Measurements from ENCODE around the gene PRR19.
A peak's percentile ranks its signal among the peaks of the same experiment; 100 is the strongest.

PRR19 gene

GRCh38 chr19:42315024-42315423, 13.1 kb downstream of the PRR19 start:
- no peaks in the 10 kb centered on the region for H4K20me1 ChIP-seq (ENCODE audit: insufficient read depth, low read length)
- no peaks in the 10 kb centered on the region for H3K9me2 ChIP-seq (ENCODE audit: low read depth, low read length)
- H3K4me2 ChIP-seq (ENCODE audit: low read length): no peak overlapping the region; the same call in 1 of the 2 replicates

GRCh38 chr19:42316223-42317211, 14.6 kb downstream of the PRR19 start:
- Histone ChIP-seq H3K4me1 (ENCODE audit: insufficient read depth, low read length, severe bottlenecking) (peaks cover 31% of the 10 kb centered on the region), H3K27ac (ENCODE audit: low read depth, low read length, poor library complexity, severe bottlenecking) (peak overlapping the region; percentile 88), H3K4me3 (ENCODE audit: low read depth, low read length, poor library complexity, severe bottlenecking) (peak overlapping the region; percentile 51), H2AFZ (ENCODE audit: low read length) (peak overlapping the region; percentile 48; the same call in 1 of the 2 replicates), H3K36me3 (ENCODE audit: insufficient read depth, low read length) (no peaks in the 10 kb centered on the region), H3K9ac (ENCODE audit: low read length) (peak overlapping the region; percentile 68), H3K27me3 (ENCODE audit: insufficient read depth, low read length) (no peaks in the 10 kb centered on the region), H4K20me1 (ENCODE audit: insufficient read depth, low read length) (no peaks in the 10 kb centered on the region), H3K9me3 (ENCODE audit: low read length) (no peaks in the 10 kb centered on the region), H3K9me2 (ENCODE audit: low read depth, low read length) (no peaks in the 10 kb centered on the region), H3K4me2 (ENCODE audit: low read length) (peak overlapping the region; percentile 79), H3K79me2 (ENCODE audit: insufficient read depth, low read length) (no peaks in the 10 kb centered on the region), H3F3A (ENCODE audit: insufficient read depth, low read length) (no peaks in the 10 kb centered on the region)
- TF ChIP-seq CTCF (IDR thresholded peaks at IDR 0.05; ENCODE audit: low read length): no peak
- TF ChIP-seq EZH2 (IDR thresholded peaks at IDR 0.05; ENCODE audit: borderline replicate concordance, low read length): no peak

More at GRCh38 chr19:42315024-42315423, 13.1 kb downstream of the PRR19 start:
- no peaks in the 10 kb centered on the region for H3K79me2 ChIP-seq (ENCODE audit: insufficient read depth, low read length)
- H3K4me1 ChIP-seq (ENCODE audit: insufficient read depth, low read length, severe bottlenecking): peaks cover 31% of the 10 kb centered on the region
- no peak overlapping the region for H3K9ac ChIP-seq (ENCODE audit: low read length)
- no peaks in the 10 kb centered on the region for H3K36me3 ChIP-seq (ENCODE audit: insufficient read depth, low read length)
- H3K27me3 ChIP-seq (ENCODE audit: insufficient read depth, low read length): no peaks in the 10 kb centered on the region
- TF ChIP-seq CTCF (IDR thresholded peaks at IDR 0.05; ENCODE audit: low read length) (no peak), EZH2 (IDR thresholded peaks at IDR 0.05; ENCODE audit: borderline replicate concordance, low read length) (no peak)
- H3K9me3 ChIP-seq (ENCODE audit: low read length): no peaks in the 10 kb centered on the region
- H2AFZ ChIP-seq (ENCODE audit: low read length): no peak overlapping the region
- H3K4me3 ChIP-seq (ENCODE audit: low read depth, low read length, poor library complexity, severe bottlenecking): no peak overlapping the region
- H3K27ac ChIP-seq (ENCODE audit: low read depth, low read length, poor library complexity, severe bottlenecking): no peak overlapping the region
- no peaks in the 10 kb centered on the region for H3F3A ChIP-seq (ENCODE audit: insufficient read depth, low read length)

- Histone ChIP-seq H3K27ac (ENCODE audit: low read depth, low read length, poor library complexity, severe bottlenecking) (peak overlapping the region; percentile 88), H3K9me2 (ENCODE audit: low read depth, low read length) (no peaks in the 10 kb centered on the region), H2AFZ (ENCODE audit: low read length) (0 out of 2 replicates have a peak overlapping the region, but pooled peaks have one; percentile 48), H3K36me3 (ENCODE audit: insufficient read depth, low read length) (no peaks in the 10 kb centered on the region), H3K4me2 (ENCODE audit: low read length) (peak overlapping the region; percentile 79), H3K9me3 (ENCODE audit: low read length) (no peaks in the 10 kb centered on the region), H3F3A (ENCODE audit: insufficient read depth, low read length) (no peaks in the 10 kb centered on the region), H3K9ac (ENCODE audit: low read length) (peak overlapping the region; percentile 68), H3K4me3 (ENCODE audit: low read depth, low read length, poor library complexity, severe bottlenecking) (peak overlapping the region; percentile 51), H3K27me3 (ENCODE audit: insufficient read depth, low read length) (no peaks in the 10 kb centered on the region), H3K79me2 (ENCODE audit: insufficient read depth, low read length) (no peaks in the 10 kb centered on the region), H3K4me1 (ENCODE audit: insufficient read depth, low read length, severe bottlenecking) (peaks cover 31% of the 10 kb centered on the region), H4K20me1 (ENCODE audit: insufficient read depth, low read length) (no peaks in the 10 kb centered on the region)
- TF ChIP-seq CTCF (IDR thresholded peaks at IDR 0.05; ENCODE audit: low read length): peak; percentile 55
- TF ChIP-seq EZH2 (IDR thresholded peaks at IDR 0.05; ENCODE audit: borderline replicate concordance, low read length): no peak
Measured at GRCh38 chr19:42317535-42317934, 15.6 kb downstream of the PRR19 start.
